Suprapubic skin (tissue), 4 donors: Measurements from ENCODE around the gene TRMT61A. TPM values are rescaled to one million over a fixed set of nuclear protein-coding genes. Genes with fewer than 3 reads are reported as not detected.

Source experiments
- DNase-seq, 2 donors: peaks; one replicate each; pipeline ENCODE4 v3.0.0-alpha.2; 2019; ENCODE audit warnings: low spot score in 2 of 2
- H3K27ac ChIP-seq: fragments of 200-600 bp; sonication (generic); one replicate; pipeline ENCODE4 v1.5.1; 2019
- H3K27me3 ChIP-seq: fragments of 200-600 bp; sonication (generic); one replicate; pipeline ENCODE4 v1.5.1; 2019
- H3K36me3 ChIP-seq: fragments of 200-600 bp; sonication (generic); one replicate; pipeline ENCODE4 v1.5.1; 2019
- H3K4me1 ChIP-seq: fragments of 200-600 bp; sonication (generic); one replicate; pipeline ENCODE4 v1.5.1; 2019
- H3K4me3 ChIP-seq: fragments of 200-600 bp; sonication (generic); one replicate; pipeline ENCODE4 v1.5.1; 2019; ENCODE audit warnings: mild to moderate bottlenecking
- H3K9me3 ChIP-seq: fragments of 200-600 bp; sonication (generic); one replicate; pipeline ENCODE4 v1.5.1; 2019
- CTCF ChIP-seq, 2 donors: fragments of 200-600 bp in 1 of 2; fragments of 450-650 bp in 1 of 2; sonication (generic) in 1 of 2; IDR thresholded peaks; one replicate each; pipeline ENCODE4 v1.5.1; 2016 to 2019; ENCODE audit warnings: antibody characterized with exemption in 2 of 2, mild to moderate bottlenecking in 1 of 2, moderate library complexity in 1 of 2
- EP300 ChIP-seq: sonication (generic); formaldehyde crosslinking; IDR thresholded peaks from one replicate; pipeline ENCODE4 v1.6.1; 2017; ENCODE audit warnings: antibody characterized with exemption
- POLR2A ChIP-seq, 2 donors: fragments of 450-650 bp; IDR thresholded peaks; one replicate each; pipeline ENCODE4 v1.6.1; 2017; ENCODE audit warnings: antibody characterized with exemption in 2 of 2, mild to moderate bottlenecking in 2 of 2, moderate library complexity in 2 of 2
- POLR2AphosphoS5 ChIP-seq, 3 donors: sonication (generic); formaldehyde crosslinking; IDR thresholded peaks; one replicate each; pipeline ENCODE4 v1.6.1; 2017; ENCODE audit warnings: antibody characterized with exemption in 3 of 3
- WGBS: methylation state at CpG from one replicate; pipeline ENCODE4 v1.1.5; 2018; 5-methylcytosine and 5-hydroxymethylcytosine counted together
- total RNA-seq, 4 donors: library from RNA; depleted of rRNA; stranded (reverse); fragments of >200 nt; gene quantifications; one replicate each; pipeline ENCODE4 v1.1.0, GENCODE V29; 2016

TRMT61A gene
- total RNA-seq, 4 donors from 2014 or later: 15.9 to 21.9 (median 18.5) TPM

- Histone ChIP-seq H3K9me3 (no peaks in the 10 kb centered on the region), H3K36me3 (peaks cover 57% of the 10 kb centered on the region), H3K4me1 (peaks cover 11% of the 10 kb centered on the region), H3K27ac (no peak overlapping the region), H3K27me3 (no peaks in the 10 kb centered on the region), H3K4me3 (no peak overlapping the region)
- WGBS: 78% methylated on average over 9 of the region's 9 CpGs
- TF ChIP-seq EP300 (no peak), POLR2A (IDR thresholded peaks at IDR 0.05) (no peak), CTCF (IDR thresholded peaks at IDR 0.05) (no peak), POLR2AphosphoS5 (IDR thresholded peaks at IDR 0.05) (no peak)
- DNase-seq: peak; percentile 22 to 29
These were observed 26.9 kb upstream of the TRMT61A start for GRCh38 chr14:103501921-103502669.

- H3K4me3 ChIP-seq: no peak overlapping the region
- peaks cover 11% of the 10 kb centered on the region for H3K4me1 ChIP-seq
- TF ChIP-seq POLR2AphosphoS5 (IDR thresholded peaks at IDR 0.05) (no peak), CTCF (IDR thresholded peaks at IDR 0.05) (no peak), POLR2A (IDR thresholded peaks at IDR 0.05) (no peak), EP300 (no peak)
- DNase-seq: peak; percentile 28 to 35
- no peaks in the 10 kb centered on the region for H3K9me3 ChIP-seq
- H3K36me3 ChIP-seq: peaks cover 61% of the 10 kb centered on the region
- no peaks in the 10 kb centered on the region for H3K27me3 ChIP-seq
- 96% methylated on average over 18 of the region's 18 CpGs for WGBS
- no peak overlapping the region for H3K27ac ChIP-seq
These were observed 26.1 kb upstream of the TRMT61A start for GRCh38 chr14:103502877-103503276.

- H3K27ac ChIP-seq: no peak overlapping the region
- H3K9me3 ChIP-seq: no peaks in the 10 kb centered on the region
- no peaks in the 10 kb centered on the region for H3K27me3 ChIP-seq
- TF ChIP-seq CTCF (IDR thresholded peaks at IDR 0.05) (no peak), EP300 (no peak)
- H3K4me1 ChIP-seq: peaks cover 11% of the 10 kb centered on the region
- H3K4me3 ChIP-seq: no peak overlapping the region
- DNase-seq: peak; percentile 40 to 75
- peaks cover 65% of the 10 kb centered on the region for H3K36me3 ChIP-seq
- 93% methylated on average over 12 of the region's 12 CpGs for WGBS
These were observed 25.7 kb upstream of the TRMT61A start for GRCh38 chr14:103503296-103503695.

GRCh38 chr14:103504991-103505565, 23.9 kb upstream of the TRMT61A start:
- Histone ChIP-seq H3K9me3 (no peaks in the 10 kb centered on the region), H3K27ac (no peak overlapping the region), H3K4me1 (peaks cover 7% of the 10 kb centered on the region), H3K27me3 (no peaks in the 10 kb centered on the region), H3K36me3 (peaks cover 61% of the 10 kb centered on the region), H3K4me3 (no peak overlapping the region)
- no peak for TF ChIP-seq POLR2A (IDR thresholded peaks at IDR 0.05)
- TF ChIP-seq POLR2AphosphoS5 (IDR thresholded peaks at IDR 0.05): no peak
- no peak for TF ChIP-seq CTCF (IDR thresholded peaks at IDR 0.05)
- no peak for TF ChIP-seq EP300
- peak; percentile 30 to 64 for DNase-seq
- 84% methylated on average over 8 of the region's 8 CpGs for WGBS

- DNase-seq: peak in 1 of 2 donors; percentile 24
- H3K27ac ChIP-seq: no peak overlapping the region
- H3K9me3 ChIP-seq: no peaks in the 10 kb centered on the region
- no peak overlapping the region for H3K4me3 ChIP-seq
- no peak for TF ChIP-seq POLR2A (IDR thresholded peaks at IDR 0.05)
- 73% methylated on average over 3 of the region's 3 CpGs for WGBS
- peaks cover 6% of the 10 kb centered on the region for H3K4me1 ChIP-seq
- H3K36me3 ChIP-seq: peaks cover 53% of the 10 kb centered on the region
- no peaks in the 10 kb centered on the region for H3K27me3 ChIP-seq
These were observed 21.2 kb upstream of the TRMT61A start for GRCh38 chr14:103507751-103508150.
